ENCODE data around the gene COL24A1. TPM values are rescaled to one million over a fixed set of nuclear protein-coding genes. Genes with fewer than 3 reads are reported as not detected.

COL24A1 gene
- total and polyA plus RNA-seq, 2 of the 8 experiments (the other 6 are each of a cell fraction or from before 2014, with no cell fraction given) = 0.23 to 1.1 TPM

- no peak for TF ChIP-seq ATF3 (IDR thresholded peaks at IDR 0.05; ENCODE audit: insufficient read depth, low read depth, low read length)
- no peak for TF ChIP-seq TCF12 (IDR thresholded peaks at IDR 0.05; ENCODE audit: low read depth, low read length)
- TF ChIP-seq HDAC6 (IDR thresholded peaks at IDR 0.05; ENCODE audit: low read depth, low read length) = no peak
- TF ChIP-seq SUZ12 (IDR thresholded peaks at IDR 0.05; ENCODE audit: low read length) = peak; percentile 63
- peak; percentile 99 for TF ChIP-seq E2F6 (IDR thresholded peaks at IDR 0.05)
- no peak for TF ChIP-seq CEBPB (IDR thresholded peaks at IDR 0.05; ENCODE audit: low read depth, low read length)
- TF ChIP-seq KDM4A (IDR thresholded peaks at IDR 0.05; ENCODE audit: low read depth, low read length, severe bottlenecking) = peak; percentile 99
- TF ChIP-seq MAX (IDR thresholded peaks at IDR 0.05) = peak; percentile 100
- TF ChIP-seq RXRA (IDR thresholded peaks at IDR 0.05; ENCODE audit: insufficient read depth, low read depth, low read length) = no peak
These were observed 1.3 kb downstream of the COL24A1 start (continued) for GRCh38 chr1:86155051-86155806.

Measured in H1 (cell line).